GM13976 (cell line): ENCODE results near the gene MLANA.

Source experiments
- DNase-seq: peaks from one replicate; pipeline ENCODE4 v3.0.0; 2012; ENCODE audit warnings: low spot score
- in situ Hi-C: fragments of 300-500 bp; cut with MboI; formaldehyde crosslinking; loops from one replicate; pipeline ENCODE4 v1.12.0; 2022; ENCODE audit warnings: low sequenced_read_pairs, mixed read lengths, inconsistent platforms; ENCODE audit not compliant: unreplicated experiment
- TF ChIP-seq, protein P1 (sequence below): IDR thresholded peaks from 2 replicates; pipeline ENCODE4 v1.5.1; 2012; ENCODE audit warnings: borderline replicate concordance, mild to moderate bottlenecking; ENCODE audit not compliant: insufficient read depth; ENCODE audit errors: extremely low read depth, missing control alignments, control extremely low read depth

The MLANA gene, protein sequence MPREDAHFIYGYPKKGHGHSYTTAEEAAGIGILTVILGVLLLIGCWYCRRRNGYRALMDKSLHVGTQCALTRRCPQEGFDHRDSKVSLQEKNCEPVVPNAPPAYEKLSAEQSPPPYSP

DNA sequence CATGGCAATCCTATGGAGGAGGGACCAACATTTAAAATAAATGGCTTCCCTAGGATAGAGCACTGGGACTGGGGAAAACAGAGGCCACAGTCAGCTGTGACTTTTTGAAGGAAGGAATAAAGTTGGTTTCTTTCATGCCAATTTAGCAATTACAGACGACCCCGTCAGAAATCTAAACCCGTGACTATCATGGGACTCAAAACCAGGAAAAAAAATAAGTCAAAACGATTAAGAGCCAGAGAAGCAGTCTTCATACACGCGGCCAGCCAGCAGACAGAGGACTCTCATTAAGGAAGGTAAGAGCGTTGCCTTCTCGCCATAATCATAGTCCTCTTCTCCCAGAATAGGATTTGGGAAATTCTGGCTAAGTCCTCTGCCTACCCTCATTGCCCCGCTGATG is at the start of gene MLANA:
Gene MLANA, plus strand, starts transcription at position 249 of the 400 bp plus-strand sequence. CDS start 1,586 bp downstream, outside the sequence.
- in situ Hi-C loops, result loop anchor here (25.0 kb wide), 1 partner anchor 422 kb away; no protein-coding TSS in a partner anchor
- no peak for DNase-seq
- TF ChIP-seq, protein P1, sequence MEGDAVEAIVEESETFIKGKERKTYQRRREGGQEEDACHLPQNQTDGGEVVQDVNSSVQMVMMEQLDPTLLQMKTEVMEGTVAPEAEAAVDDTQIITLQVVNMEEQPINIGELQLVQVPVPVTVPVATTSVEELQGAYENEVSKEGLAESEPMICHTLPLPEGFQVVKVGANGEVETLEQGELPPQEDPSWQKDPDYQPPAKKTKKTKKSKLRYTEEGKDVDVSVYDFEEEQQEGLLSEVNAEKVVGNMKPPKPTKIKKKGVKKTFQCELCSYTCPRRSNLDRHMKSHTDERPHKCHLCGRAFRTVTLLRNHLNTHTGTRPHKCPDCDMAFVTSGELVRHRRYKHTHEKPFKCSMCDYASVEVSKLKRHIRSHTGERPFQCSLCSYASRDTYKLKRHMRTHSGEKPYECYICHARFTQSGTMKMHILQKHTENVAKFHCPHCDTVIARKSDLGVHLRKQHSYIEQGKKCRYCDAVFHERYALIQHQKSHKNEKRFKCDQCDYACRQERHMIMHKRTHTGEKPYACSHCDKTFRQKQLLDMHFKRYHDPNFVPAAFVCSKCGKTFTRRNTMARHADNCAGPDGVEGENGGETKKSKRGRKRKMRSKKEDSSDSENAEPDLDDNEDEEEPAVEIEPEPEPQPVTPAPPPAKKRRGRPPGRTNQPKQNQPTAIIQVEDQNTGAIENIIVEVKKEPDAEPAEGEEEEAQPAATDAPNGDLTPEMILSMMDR, result no peak

DNA sequence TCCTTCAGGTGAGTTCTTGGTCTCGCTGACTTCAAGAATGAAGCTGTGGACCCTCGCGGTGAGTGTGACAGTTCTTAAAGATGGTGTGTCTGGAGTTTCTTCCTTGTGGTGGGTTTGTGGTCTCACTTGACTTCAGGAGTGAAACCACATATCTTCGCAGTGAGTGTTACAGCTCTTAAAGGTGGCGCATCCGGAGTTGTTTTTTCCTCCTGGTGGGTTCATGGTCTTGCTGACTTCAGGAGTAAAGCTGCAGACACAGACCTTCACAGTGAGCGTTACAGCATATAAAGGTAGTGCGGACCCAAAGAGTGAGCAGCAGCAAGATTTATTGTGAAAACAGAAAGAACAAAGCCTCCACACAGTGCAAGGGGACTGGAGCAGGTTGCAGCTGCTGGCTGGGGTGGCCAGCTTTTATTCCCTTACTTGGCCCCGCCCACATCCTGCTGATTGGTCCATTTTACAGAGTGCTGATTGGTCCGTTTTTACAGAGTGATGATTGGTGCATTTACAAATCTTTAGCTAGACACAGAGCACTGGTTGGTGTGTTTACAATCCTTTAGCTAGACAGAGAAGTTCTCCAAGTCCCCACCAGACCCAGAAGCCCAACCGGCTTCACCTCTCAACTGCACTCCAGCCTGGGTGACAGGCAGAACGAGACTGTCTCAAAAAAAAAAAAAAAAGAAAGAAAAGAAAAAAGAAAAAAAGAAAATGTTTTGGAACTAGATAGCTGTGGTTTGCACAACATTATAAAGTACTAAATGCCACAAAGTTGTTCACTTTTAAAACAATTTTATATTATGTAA is 48.7 kb upstream of the MLANA start:
- DNase-seq, result no peak
- in situ Hi-C loops, result no loop called here
- TF ChIP-seq, protein P1, result no peak

DNA sequence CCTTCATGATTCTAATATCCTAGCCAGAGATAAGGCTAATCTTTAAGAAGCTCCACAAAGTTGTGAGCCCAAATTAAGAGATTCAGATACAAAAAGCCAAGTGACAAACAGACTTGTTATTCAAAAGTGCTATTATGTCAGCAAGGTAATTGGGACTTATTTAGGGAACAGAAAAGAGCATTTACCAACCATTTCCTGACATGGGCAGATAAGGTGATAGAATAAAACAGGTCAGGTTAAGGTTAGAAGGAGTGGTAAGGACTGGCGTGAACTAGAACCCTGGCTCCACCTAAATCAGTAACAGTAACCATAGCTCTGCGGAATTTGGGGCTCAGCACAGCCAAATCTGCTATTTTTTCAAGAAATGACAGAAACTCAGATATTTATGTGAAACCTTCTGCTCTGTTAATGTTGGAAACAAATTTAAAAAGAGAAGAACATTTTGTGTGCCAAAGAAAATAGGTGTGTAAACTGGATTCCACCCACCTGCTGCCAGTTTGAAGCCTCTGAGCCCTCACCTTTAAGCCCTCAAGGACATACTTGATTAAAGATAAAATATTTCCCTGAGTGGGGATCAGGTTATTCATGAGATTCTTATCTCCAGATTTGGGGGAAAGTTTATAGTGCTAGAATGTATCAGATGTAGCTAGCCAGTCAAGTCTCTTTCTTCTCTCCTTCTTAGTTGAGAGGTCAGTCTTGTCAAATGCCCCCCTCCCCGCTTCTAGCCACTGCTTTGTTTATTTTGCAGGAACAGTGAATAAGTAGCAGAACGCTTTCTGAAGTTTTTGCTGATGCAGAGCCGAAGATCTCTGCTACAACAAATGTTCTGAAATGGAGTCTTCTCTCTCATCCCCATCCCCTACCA is 47.5 kb upstream of the MLANA start:
- in situ Hi-C loops, result no loop called here
- DNase-seq, result no peak
- TF ChIP-seq, protein P1, result no peak

DNA sequence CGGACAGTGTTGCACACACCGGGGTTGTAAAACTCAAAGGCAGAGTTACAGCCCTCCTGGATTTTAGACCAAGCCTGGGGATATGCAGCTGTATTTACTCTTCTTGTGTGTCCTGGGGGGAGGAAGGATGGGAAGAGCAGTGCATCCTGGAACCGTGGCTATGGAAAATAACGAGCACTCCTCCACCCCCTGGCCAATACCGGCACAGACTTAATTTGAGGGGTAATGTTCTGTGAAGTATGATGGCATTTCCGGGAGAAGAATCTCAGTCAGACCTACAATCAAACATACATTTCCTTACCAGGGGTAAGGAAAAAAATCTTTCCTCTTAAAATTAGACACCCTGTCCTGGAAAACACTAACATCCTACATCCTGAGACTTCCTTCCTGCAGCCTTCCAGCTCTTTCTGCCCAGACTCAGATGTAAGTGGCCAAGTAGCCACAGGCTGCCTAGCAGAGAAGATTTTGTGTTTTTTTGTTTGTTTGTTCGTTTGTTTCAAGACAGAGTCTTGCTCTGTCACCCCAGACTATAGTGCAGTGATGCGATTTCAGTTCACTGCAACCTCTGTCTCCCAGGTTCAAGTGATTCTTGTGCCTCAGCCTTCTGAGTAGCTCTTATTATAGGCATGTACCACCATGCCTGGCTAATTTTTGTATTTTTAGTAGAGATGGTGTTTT is 46.8 kb upstream of the MLANA start:
- TF ChIP-seq, protein P1, result no peak
- DNase-seq, result no peak
- in situ Hi-C loops, result no loop called here

DNA sequence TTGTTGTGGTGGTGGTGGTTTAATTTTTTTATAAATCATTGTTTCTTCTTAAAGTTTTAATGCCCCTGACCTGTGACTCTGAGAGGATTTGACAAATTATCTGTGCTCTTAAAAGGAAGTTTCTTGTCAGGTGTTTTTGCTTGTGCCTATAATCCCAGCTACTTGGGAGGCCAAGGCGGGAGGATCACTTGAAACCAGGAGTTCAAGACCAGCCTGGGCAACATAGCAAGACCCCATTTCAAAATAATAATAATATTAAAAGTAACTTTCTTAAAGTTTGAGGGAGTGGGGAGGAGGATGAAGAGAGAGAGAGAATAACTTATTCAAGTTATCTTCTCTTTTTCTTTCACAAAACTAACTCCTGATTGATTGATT is 45.5 kb upstream of the MLANA start:
- TF ChIP-seq, protein P1, result no peak
- in situ Hi-C loops, result no loop called here
- DNase-seq, result no peak

DNA sequence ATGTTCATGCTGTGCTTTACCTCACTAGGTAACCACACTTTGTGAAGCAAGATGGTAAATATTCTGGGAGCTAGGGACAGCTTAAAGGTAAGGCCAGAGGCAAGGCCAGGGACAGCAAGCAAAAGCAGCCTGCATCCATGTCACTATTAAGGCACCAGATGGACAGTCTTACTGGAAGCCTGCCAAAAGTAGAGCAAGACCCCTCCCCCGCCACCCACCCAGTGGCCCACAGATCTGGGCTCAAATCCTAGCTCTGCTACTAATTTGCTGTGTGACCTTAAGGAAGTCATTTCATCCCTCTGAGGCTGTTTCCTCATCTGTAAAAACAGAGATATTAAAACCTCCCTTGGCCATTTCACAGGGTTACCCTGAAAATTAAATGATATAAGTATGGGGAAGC is 44.6 kb upstream of the MLANA start:
- TF ChIP-seq, protein P1, result no peak
- in situ Hi-C loops, result no loop called here
- no peak for DNase-seq
